HG02973 (cell line): ENCODE data around the gene USP54.

Experiments used
- ATAC-seq: cut with Tn5 transposase; IDR thresholded peaks from one replicate; pipeline ENCODE4 v1.9.1; 2021; ENCODE audit warnings: moderate library complexity; ENCODE audit not compliant: unreplicated experiment

Gene USP54

GRCh38 chr10:73469579-73469978 lies 121.6 kb downstream of the USP54 start:
- ATAC-seq = no peak

DNA sequence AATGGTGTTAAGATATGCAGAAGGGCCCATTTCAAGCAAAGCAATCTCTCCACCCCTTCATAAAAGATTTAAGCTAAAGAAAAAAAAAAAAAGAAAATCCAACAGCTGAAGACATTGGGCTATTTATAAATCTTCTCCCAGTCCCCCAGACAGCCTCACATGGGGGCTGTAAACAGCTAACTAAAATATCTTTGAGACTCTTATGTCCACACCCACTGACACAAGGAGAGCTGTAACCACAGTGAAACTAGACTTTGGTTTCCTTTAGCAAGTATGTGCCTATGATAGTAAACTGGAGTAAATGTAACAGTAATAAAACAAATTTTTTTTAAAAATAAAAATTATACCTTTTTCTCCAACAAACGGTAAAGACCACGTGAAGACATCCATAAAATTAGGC lies 123.9 kb downstream of the USP54 start:
- no peak for ATAC-seq

DNA sequence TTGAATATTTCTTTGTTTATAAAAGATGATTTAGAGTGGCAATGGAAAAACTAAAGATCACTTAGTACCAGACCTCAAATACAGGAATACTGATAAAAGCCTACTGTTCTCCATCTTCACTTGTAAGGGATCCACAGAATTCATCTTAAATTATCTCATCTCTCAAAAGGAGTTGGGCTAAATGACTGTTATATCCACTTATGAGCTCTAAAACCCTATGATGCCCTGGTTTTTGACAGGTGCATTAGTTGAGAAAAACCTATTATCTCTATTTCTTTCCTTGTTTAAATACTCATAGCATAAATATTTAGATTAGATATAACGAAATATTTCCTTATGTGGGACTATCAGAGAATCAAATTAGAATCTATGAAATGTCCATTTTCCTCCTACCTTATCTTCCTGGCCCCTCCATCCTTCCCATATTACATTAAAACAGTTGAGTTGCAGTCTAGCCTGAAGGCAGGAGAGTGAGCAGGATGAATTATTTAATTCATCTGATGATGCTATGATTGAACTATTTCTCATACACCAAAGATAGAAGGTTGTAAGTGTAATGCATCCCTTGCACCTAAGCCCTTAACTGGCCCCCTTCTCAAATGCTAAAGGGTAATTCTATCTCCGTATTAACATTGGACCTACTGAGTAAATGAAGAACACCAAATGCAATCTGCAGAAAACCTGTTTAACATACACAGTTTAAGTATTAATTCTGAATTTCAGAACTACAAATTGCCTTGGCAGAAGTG lies 125.0 kb downstream of the USP54 start:
- ATAC-seq = no peak

DNA sequence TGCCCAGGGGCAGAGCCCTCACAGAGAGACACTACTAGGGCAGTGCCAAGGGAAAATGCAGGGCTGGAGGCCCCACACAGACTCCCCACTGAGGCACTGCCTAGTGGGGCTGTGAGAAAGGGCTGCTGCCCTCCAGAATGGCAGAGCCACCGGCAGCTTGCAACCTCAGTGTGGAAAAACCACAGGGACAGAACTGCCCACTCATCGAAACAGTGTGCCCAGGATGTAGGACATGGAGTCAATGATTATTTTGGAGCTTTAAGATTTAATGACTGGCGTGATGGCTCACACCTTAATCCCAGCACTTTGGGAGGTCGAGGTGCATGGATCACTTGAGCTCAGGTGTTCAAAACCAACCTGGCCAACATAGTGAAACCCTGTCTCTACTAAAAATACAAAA lies 130.2 kb downstream of the USP54 start:
- no peak for ATAC-seq

- ATAC-seq = no peak
These were observed 131.3 kb downstream of the USP54 start for GRCh38 chr10:73459683-73460314.

GRCh38 chr10:73456187-73456890 lies 134.8 kb downstream of the USP54 start:
- ATAC-seq = no peak

DNA sequence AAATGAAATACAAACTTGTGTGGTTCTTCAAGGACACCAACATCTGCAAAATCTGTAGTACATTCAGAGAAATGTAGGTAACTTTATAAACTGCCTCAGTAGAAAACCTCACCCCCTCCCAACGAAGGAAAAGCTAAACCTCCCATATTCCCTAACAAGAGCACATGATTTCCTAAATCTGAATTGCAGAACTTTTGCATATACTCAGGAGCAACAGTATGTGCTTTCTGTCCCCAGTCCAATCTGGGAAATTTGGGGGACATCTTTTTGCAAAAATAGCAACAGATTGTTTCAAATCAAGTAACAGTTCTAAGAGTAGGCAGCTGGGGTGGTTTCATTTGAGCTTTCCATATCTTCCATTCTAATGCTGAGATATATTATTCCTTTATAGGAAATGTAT lies 142.0 kb downstream of the USP54 start:
- no peak for ATAC-seq

- no peak for ATAC-seq
These were observed 142.8 kb downstream of the USP54 start for GRCh38 chr10:73448384-73448783.
